ENCODE results near the gene MEIS2.
"Not testable (repeated sequence)": the region's sequence is repeated elsewhere in the genome, so short reads cannot be mapped to it uniquely, and the experiment has no call there.

MEIS2 gene

DNA sequence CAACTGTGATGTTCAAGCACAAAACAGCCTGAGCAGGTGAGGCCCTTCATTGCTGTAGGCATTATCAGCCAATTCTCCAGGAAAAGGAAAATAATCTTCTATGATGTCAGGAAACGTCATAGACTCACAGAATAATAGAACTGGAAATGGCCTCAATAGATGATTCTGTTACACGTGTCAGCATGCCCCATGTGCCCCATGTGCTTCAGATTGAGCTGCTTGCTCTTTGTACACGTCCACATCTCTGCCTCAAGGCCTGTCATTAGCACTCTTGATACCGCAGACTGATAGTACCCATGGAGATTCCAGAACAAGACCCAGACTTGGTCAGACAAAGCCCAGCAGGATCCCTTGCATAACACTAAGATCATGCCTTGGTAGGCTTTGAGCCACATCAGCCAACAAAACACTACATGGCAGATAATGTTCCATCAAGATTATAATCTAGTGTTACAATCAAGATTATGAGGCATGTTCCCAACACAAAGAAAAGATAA, 95.9 kb downstream of the MEIS2 start:
- DNase-seq: no peak

DNA sequence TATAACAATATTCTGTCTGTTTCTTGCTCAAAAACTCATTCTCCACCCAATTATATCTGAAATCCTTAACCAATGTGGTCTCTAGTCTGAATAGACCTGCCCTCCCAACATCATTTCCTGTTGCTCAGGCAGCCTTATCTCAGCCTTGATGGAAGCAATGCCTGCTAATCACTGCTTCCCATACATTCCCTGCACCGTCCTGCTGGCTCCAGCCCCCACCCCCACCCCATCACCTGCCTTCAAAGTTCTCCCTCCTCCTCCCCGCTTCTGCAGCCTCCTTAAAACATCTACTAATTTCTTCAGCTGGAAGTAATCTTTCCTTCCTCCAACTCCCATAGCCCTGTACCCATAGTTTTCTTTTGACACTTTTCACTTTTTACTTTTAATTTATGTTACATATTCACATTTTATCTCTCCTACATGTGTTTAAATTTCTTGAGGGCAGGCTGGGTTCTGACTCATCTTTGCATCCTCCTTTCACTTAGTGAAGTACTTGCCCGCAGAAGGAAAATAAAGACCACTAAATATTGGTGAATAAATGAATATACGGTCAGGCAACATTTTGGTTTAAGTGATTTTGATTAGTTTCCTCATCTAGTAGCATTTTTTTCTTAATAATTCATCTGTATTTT, 98.2 kb downstream of the MEIS2 start:
- no peak for DNase-seq

DNA sequence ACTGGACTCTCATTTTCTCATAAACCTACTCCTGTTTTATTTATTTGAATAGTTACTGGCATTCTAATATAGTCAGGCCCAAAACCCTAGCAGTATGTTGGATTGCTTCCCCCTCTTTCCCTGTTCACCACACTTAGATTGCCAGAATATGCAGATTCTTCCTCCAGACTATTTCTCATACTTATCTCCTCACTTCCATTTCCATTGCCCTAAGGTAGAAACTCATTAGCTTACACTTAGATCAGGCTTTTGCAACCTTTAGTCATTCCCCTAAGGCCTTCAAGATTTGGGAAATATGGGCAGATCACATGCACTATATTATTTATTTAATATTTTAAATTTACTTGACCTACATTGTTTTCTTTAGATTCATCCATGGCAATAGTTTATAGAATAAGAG, 98.9 kb downstream of the MEIS2 start:
- no peak for DNase-seq

DNA sequence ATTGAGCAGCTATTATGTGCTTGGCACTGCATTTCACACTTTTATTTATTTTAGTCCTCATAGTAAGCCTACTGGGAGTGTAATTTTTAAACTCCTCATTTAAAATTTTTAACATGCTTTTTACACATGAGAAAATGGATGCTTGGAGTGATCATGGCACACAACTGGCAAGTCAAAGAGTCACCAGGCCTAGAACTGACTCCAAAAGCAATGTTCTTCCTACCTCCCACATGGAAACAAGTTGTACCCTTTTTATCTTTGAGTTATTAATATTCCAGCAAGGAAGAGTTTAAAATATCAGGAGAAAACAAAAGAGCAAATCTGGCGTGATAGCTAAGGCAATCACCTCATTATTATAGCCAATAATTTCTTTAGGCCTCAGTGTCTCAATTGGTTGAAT, 100.6 kb downstream of the MEIS2 start:
- DNase-seq: no peak

DNA sequence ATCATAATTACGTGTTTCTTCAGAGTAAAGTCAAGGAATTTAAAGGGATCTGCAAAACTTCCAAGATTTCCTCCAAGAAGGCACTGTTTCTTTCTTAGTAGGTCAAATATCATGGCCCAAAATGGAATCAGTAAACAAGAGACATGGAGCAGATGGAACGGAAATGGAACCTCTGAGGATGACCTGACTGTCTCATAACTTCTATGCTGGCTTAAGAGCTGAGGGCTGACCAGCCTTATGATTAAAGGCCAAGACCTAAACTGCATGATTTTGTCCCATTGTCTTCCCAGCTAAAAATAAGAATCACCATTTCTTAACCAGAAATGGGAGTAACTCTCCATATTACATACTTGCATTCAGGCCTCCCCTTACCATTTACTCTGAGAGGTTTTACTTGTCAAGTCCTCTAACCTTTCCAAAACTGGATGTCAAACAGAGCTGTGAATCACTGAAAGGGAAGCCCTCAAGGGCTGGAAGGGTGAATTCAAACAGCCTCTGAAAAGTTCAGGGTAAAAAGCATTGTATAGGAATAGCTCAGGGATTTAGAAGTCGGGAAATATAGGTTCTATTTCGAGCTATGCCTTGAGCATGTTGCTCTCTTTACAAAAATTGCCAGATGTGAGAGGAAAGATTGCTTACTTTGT, 103.7 kb downstream of the MEIS2 start:
- DNase-seq: no peak

DNA sequence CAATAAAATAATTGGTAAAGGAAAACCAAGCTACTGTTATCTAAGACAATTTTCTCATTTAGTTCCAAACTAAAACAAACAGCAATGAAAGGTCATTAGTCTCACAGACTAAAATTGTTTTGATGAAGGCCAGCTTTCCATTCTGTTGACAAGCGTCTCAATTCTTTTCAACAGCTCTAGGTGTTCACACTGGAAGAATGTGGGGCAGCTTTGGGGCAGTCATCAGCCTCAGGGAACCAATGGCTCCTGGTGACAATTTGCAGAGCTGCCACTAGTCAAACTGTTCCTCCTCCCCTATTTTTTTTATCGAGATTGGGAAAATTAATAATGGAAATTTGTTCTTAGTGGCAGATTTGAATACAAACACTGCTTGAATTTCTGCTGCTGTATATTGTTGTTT, 104.2 kb downstream of the MEIS2 start:
- no peak for DNase-seq

DNA sequence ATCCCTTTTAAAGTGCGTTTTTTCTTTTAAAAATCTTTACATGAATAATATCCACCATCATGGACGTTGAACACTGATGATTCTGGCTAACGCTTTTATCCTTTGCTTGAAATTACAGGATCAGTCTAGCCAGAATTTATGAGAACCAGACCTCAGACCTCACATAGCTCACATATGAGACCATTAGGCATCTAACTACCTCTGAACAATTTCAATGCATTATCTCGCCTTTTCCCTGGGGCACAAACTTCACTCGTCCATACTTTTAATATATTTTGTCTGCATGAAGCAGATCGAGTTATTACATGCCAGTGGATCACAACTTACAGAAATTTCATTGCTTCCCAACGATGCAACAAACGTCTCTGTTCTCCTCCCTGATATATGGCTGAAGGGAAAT, 105.6 kb downstream of the MEIS2 start:
- no peak for DNase-seq

DNA sequence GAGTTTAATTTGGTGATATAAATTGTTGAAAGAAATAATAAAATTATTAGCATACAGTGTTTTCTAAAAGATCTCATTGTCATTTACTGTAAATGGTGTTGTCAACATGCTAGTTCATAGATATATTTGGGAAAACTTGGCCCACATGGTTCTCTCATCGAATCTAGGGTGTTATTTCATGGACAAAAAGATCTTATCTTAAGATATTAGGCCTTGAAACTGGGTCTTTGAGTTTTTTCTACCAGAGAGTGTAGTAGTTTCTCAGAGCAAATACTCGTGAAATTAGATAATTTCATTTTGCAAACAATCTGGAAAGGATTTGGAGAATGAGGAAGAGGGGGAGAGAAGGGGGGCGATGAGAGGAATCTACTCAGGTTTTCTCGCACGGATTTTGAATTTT, 107.9 kb downstream of the MEIS2 start:
- no peak for DNase-seq

DNA sequence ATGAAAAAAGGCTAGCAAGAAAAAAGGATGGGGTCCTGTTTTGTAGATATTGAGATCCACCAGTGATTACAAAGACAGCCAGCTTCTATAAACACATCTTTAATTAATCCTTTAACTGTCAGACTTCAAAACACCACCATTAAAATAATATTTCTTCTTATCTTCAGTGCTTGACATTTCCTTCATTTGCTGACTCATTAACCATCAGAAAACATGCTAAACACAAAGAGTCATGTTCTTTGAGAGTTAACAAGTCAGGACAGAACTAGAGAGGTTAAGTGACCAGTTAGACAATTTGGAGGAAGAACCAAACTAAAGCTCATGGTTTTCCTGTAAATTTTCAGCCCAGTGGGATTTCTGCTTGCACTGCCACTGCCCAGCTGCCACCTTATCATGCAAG, 111.4 kb downstream of the MEIS2 start:
- no peak for DNase-seq

DNA sequence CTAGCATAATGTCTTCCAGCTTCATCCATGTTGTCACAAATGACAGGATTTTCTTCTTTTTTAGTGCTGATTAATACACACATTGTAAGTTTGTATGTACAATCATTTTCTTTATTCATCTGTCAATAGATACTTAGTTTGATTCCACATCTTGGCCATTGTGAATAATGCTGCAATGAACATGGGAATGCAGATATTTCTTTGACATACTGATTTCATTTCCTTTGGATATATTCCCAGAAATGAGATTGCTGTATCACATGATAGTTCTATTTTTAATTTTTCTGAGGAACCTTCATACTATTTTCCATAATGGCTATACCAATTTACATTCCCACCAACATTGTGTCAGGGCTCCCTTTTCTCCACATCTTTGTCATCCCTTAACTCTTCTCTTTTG, 117.9 kb downstream of the MEIS2 start:
- no peak for DNase-seq

DNA sequence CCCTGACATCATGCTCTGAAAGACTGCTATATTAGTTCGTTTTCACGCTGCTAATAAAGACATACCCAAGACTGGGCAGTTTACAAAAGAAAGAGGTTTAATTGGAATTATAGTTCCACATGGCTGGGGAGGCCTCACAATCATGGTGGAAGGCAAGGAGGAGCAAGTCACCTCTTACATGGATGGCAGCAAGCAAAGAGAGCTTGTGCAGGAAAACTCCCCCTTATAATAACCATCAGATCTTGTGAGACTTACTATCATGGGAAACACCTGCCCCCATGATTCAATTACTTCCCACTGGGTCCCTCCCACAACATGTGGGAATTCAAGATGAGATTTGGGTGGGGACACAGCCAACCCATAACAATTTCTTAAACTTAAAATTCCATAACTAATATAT, 120.1 kb downstream of the MEIS2 start:
- DNase-seq: not testable (repeated sequence)

DNA sequence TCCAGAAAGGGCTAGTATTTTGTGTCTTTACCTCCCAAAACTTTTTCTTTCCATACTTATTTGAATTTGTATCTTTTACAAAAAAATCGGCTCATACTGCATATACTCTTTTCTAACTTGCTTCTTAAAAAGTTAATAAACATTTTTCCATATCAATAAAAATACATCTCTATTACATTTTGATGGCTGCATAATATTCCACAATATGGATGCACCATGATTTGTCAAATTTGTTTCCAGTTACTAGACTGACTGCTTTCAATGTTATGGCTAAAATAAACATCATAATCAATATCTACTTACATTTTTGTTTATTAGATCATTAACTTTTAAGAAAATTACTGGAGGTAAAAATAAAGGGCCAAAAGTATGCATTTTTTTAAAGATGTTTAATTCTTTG, 121.7 kb downstream of the MEIS2 start:
- DNase-seq: no peak

DNA sequence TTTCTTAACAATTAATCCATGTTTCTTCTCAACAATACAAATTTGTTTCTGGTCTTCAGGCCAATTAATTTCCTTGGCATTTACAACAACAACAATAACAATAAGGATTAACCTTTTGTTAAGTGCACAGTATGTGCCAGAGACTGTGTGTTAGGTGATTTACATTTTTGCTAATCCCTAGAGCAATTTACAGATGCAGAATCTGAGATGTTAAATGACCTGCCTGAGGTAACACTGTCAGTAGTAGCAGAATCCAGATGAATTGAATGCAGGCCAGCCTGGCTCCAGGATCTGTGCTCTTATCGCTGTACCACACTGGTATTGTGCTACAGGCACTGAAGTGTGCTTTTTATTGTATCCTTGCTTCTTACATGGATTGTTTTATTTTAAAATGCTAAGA, 122.2 kb downstream of the MEIS2 start:
- DNase-seq: no peak

DNA sequence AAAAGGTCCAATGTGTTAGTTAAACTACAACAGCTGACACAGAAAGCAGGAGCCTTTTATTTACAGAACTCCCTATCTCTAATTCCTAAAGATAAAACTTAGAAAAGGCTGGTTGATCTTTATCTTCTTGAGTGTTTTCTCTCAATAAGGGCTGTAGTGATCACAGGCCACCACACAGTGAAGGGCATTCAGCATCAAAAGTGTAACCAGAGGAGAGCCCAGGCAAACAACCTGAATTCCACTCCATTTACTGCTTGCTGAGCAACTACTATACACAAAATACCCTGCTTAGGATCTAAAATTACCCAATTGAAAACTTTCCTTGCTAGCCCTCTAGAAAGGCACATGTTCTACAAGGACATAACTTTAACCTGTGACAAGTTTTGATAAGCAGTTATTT, 122.7 kb downstream of the MEIS2 start:
- DNase-seq: no peak

DNA sequence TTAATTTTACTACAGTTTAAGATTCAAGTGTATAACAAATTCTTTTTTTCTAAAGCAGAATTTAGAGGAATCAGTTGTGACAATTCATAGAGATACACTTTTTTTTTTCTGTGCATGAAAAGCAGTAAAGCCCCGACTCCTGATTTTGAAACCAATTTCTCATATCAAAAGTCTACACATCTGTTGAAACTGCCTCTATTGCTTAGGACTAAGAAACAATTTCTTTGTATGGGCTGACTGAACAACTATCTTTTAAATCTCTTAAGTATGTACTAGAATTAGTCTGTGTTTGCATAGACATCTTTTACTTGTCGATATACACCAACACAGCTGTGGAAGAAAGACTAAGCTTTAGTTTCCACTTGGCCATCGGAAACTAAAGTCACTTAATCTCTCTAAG, 127.6 kb downstream of the MEIS2 start:
- no peak for DNase-seq

DNA sequence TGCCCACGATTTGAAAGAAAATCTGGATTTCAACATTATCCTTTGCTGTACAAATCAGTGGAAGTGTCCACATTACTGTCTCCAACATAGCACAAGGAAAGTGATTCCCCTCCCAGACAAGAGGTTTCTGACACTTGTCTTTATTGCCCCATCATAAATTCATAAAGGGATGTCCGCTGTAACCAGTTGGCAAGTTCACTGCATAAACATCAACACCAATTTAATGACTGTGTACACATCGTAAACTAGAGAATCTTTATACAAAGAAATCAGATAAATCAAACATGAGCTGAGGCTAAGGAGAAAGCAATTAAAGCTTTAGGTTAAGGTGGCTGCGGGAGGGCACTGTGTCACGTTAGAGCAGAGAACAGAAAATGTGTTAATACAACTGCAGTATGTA, 129.8 kb downstream of the MEIS2 start:
- no peak for DNase-seq

DNA sequence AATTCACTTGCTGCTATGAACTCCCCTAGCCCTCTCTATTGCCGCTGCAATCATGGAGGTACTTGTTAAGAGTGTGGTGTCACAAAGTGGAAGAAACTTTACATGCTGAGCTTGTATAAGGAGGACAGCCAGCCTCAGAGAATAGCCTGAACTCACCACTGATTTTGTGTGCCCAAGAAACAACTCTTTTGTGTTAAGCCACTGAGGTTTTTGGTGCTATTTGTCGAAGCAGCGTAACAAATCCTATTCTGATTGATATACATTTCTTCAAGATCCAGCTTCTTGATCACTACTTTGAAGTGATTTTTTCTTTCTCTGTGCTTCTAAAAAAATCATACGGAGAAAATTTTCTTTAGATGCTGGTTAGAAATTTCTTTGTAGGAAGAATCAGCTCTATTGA, 132.4 kb downstream of the MEIS2 start:
- DNase-seq: no peak

DNA sequence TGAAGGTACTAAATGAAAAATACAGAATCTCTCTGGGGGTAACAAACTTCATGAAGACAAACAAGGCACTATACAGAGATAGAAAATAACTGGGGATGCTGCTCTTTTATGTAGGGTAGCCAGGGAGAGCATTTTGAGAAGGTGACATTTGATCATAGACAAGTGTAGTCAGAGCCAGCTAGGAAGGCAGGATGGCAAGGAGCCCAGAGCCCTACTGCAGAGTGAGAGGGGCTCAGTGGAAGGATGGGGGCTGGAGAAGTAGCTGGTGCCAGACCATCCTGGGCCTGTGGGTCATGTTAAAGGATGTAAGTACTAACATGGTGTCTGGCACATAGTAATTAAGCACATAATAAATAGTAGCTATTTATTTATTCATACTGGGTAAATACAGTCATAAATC, 133.6 kb downstream of the MEIS2 start:
- DNase-seq: no peak

DNA sequence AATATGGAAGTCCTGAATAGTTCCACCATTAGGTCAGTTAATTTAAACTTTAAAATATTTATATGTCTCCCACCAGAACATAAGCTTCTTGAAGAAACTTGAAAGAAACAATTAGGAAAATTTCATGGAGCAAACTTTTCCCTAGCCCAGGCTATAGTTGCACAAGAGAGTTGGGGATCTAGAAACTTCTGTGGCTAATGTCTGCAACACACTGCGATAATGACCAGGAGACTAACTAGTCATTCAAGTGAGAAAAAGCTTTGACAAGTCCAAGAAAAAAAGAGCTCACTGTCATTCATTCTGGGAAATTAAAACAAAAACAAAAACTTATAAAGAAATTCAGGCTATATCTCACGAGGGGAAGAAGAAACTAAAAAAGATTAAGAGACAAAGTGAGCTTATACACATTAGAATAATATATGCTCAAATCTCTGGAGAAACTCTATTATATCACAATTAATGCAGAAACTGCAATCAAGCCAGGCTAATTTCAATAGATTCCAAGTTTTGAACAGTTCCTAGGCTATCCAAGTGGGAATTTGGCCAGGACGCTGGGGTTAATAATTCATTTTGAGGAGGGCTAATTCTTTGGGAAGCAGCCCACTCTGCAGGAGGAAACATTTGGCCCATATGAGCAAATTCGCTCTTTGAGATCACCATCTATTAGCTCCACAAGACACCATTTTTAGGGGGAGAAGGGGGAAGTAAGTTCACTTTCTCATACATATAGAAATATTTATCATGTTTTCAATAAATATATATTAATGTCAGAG, 134.6 kb downstream of the MEIS2 start:
- DNase-seq: no peak

DNA sequence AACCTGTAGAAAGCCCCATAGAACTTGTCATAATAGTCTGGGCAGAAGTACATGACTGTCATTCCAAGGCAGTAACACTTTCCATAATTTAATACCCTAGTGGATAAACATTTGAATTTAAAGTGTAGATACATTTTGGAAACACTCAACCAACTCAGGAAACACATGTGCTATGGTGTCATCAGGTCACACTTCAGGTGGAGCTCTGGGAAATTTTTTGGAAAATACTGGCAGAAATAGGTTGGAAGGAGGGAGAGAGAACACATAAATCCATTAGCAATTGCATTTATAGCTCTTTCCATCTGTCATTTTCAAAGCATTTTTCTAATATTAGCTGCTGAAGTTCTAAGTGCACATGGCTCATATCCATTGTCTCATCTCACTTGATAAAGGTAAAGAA, 135.7 kb downstream of the MEIS2 start:
- DNase-seq: no peak

DNA sequence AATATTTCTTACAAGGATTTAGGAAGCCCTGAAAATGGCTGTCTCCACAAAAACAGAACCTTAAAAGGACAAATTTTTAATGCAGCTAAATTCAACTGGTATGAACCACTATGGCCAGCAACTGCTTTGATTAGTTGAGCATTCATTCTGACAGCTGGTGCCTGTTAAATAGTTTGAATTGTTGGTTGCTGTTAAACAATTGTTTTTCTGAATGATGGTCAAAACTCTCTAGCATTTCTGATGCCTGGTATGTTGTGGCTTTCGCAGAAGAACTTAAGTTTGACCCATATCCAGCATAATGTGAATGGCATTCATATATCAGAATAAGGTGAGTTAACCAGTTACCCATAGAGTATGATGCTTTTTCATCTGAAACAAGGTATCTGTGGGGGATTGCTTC, 138.4 kb downstream of the MEIS2 start:
- no peak for DNase-seq

DNA sequence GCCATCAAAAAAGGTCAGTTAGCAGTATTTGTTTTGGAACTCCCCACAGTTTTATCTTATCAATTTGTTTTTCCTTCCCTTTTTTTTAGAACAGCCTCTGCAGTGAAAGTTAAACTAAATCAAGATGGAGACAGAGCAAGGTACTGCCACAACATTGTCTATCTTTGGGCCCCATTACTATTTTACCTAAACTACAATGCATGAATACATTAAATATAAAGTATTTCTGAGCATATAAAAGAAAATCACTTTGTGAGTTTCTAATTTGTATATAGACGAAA, 139.5 kb downstream of the MEIS2 start:
- DNase-seq: no peak

DNA sequence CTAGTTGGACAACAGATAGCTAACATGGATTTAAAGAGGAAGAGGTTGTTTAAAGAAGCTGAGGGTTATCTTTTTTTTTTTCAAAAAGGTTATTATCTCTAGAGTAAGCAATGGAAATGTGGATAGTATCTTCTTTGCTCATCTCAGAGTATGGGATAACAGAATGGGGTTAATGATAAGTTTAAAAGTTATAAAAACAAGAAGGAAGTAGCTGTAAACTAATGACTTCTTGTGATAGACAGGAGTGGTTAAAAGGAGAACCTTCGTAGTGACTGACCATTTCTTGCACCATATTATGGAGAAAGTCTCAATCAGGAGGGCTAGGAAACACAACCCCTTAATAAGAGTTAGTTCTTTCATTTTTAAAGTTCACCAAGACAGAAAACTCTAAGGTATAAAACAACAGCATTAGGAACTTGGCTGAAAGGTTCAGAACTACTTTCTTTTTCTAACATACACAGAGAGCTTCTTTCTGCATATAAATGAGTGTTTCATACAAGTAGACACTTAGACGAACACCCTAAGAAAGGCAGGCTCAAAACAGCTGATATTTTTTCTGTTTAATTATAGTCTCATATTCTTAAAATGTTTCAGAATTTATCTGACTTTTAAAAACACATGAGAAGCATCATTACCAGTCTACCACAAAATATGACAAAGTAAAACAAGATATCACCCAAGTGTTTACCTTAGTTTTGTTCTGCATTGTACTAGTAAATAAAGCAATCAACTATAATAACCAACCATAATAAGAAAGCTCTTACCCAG, 140.0 kb downstream of the MEIS2 start:
- no peak for DNase-seq

DNA sequence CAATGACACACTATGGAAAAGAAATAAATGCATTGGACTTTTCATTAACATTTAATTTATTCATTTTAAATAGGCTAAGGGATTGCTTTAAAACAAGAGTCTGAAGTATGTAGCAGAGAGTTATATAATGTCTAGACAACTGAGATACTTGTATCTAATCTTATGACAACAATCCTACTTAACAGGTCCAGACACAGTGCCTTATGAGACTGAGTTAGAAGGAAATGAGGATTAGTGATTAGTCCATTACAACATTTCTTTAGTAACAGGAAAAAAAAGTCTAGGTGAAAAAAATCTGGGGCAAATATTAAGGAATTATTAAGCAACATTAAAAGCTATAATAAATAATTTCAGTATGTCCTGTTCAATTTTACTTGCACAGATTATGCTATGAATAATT, 140.6 kb downstream of the MEIS2 start:
- DNase-seq: no peak
